ENCODE results near the gene GALNT2.

GALNT2 gene

DNA sequence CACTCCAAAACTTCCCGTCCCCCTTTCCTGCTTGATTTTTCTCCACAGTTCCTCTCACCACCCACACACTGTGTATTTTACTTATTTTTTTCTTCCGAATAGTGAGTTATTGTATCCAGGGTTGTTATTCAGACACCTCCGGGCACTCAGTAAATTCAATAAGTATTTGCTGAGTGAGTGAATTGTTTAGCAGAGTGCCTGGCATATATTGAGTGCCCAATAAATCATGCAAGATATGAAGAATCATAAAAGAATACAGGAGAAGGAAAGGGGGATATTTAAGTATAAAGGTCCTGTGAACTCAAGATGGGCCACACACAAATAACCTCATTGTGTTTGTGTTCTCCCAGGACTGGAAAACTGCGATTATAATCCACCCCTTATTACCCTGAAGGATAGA lies 139.9 kb downstream of the GALNT2 start:
- TF ChIP-seq, protein P1, sequence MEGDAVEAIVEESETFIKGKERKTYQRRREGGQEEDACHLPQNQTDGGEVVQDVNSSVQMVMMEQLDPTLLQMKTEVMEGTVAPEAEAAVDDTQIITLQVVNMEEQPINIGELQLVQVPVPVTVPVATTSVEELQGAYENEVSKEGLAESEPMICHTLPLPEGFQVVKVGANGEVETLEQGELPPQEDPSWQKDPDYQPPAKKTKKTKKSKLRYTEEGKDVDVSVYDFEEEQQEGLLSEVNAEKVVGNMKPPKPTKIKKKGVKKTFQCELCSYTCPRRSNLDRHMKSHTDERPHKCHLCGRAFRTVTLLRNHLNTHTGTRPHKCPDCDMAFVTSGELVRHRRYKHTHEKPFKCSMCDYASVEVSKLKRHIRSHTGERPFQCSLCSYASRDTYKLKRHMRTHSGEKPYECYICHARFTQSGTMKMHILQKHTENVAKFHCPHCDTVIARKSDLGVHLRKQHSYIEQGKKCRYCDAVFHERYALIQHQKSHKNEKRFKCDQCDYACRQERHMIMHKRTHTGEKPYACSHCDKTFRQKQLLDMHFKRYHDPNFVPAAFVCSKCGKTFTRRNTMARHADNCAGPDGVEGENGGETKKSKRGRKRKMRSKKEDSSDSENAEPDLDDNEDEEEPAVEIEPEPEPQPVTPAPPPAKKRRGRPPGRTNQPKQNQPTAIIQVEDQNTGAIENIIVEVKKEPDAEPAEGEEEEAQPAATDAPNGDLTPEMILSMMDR (IDR thresholded peaks at IDR 0.05): no peak
- peaks cover 34% of the 10 kb centered on the region for H3K36me3 ChIP-seq
- H3K27ac ChIP-seq: no peak overlapping the region
- no peaks in the 10 kb centered on the region for H3K27me3 ChIP-seq
- H3K4me1 ChIP-seq (ENCODE audit: control insufficient read depth in 1 of 2, insufficient read depth in 1 of 2, low read depth in 1 of 2, low read length in 1 of 2): no peaks in the 10 kb centered on the region
- no peaks in the 10 kb centered on the region for H3K9me3 ChIP-seq
- H3K4me3 ChIP-seq (ENCODE audit: low read depth in 1 of 2, low read length in 1 of 2): no peak overlapping the region

GRCh38 chr1:230207598-230207997 lies 140.6 kb downstream of the GALNT2 start:
- TF ChIP-seq, protein P1 (IDR thresholded peaks at IDR 0.05): no peak
- Histone ChIP-seq H3K27ac (no peak overlapping the region), H3K27me3 (no peaks in the 10 kb centered on the region), H3K36me3 (peaks cover 34% of the 10 kb centered on the region), H3K4me3 (ENCODE audit: low read depth in 1 of 2, low read length in 1 of 2) (no peak overlapping the region), H3K4me1 (ENCODE audit: control insufficient read depth in 1 of 2, insufficient read depth in 1 of 2, low read depth in 1 of 2, low read length in 1 of 2) (no peaks in the 10 kb centered on the region), H3K9me3 (no peaks in the 10 kb centered on the region)

DNA sequence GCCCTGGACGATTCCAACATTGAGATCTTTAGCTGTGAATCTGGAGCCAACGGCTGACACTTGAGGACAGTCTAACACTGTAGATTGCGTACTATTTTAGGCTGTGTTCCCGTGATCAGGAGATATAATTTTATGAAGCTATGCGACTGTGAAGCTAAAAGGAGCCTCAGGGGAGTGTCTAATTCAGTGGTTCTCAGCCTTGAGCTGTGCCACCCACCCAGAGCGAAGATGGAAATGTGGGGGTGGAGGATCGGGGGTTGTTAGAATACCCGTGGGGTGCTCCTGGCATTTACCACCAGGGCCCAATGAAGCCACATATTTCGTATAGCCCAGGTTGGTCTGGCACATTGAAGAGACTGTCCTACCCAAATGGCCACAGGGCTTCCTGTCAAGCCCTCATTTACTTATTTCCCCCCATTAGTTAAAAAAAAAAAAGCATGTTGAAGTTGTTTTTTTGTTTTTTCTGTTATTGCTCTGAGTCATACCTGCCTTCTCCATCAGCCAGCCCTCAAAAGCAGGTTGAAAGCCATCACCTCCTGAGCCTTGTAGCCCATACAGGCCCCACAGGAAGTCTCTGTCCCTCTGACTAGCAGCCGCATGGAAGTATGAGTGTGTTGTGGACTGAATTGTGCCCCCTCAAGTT lies 141.7 kb downstream of the GALNT2 start:
- Histone ChIP-seq H3K4me3 (ENCODE audit: low read depth in 1 of 2, low read length in 1 of 2) (no peak overlapping the region), H3K27me3 (no peaks in the 10 kb centered on the region), H3K36me3 (peaks cover 25% of the 10 kb centered on the region), H3K9me3 (no peaks in the 10 kb centered on the region), H3K27ac (no peak overlapping the region), H3K4me1 (ENCODE audit: control insufficient read depth in 1 of 2, insufficient read depth in 1 of 2, low read depth in 1 of 2, low read length in 1 of 2) (no peaks in the 10 kb centered on the region)
- TF ChIP-seq, protein P1 (IDR thresholded peaks at IDR 0.05): no peak

DNA sequence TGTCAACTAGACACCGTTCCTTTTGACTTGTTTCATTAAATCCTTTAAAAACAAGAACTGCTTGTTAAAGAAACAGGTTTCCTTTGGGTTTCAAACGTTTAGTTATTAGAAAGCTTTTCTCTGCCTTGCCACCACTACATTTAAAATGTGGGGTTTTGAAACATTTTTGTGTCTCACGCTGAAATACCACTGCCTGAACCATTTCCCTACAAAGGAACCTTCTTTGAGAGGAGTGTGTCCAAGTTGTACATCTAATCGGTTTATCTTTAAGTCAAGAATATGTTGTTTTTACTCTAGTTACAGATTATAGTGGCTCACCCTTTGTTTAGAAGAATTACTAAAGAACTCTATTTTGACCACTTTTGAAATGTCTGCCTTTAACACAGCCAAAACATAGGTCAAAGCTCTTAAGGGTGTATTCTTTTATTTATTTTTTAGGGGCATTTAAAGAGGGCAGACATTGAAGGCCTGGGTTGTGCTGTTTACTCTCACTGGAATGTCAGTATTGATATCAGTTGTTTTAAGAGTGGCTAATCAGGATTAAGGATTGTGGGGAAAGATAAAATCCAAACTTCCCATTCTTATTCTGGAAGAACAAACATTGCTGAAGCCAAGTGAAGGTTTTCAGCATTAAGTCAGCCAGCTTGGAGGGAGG lies 143.4 kb downstream of the GALNT2 start:
- TF ChIP-seq, protein P1 (IDR thresholded peaks at IDR 0.05): no peak
- no peaks in the 10 kb centered on the region for H3K9me3 ChIP-seq
- H3K4me3 ChIP-seq (ENCODE audit: low read depth in 1 of 2, low read length in 1 of 2): no peak overlapping the region
- peaks cover 8% of the 10 kb centered on the region for H3K36me3 ChIP-seq
- H3K27ac ChIP-seq: no peak overlapping the region
- H3K4me1 ChIP-seq (ENCODE audit: control insufficient read depth in 1 of 2, insufficient read depth in 1 of 2, low read depth in 1 of 2, low read length in 1 of 2): no peaks in the 10 kb centered on the region
- no peaks in the 10 kb centered on the region for H3K27me3 ChIP-seq

DNA sequence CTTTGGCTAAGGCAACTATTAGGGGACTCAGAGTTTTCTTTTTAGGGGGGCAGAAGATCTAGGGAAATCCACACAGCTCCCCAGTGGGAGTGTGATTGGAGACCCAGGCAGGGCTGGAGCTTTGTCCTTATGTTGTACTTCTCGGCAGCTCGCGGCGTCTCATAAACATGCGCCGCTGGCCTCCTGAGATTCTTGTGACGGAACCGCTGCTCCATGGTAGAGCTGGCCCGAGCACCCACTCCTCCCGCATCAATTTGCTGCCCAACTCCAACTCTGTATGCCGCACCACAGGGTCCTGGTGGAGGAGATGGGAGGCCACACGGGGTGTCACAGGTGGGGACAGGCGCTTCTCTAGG lies 143.9 kb downstream of the GALNT2 start:
- Histone ChIP-seq H3K4me1 (ENCODE audit: control insufficient read depth in 1 of 2, insufficient read depth in 1 of 2, low read depth in 1 of 2, low read length in 1 of 2) (no peaks in the 10 kb centered on the region), H3K36me3 (peaks cover 3% of the 10 kb centered on the region), H3K4me3 (ENCODE audit: low read depth in 1 of 2, low read length in 1 of 2) (no peak overlapping the region), H3K9me3 (no peaks in the 10 kb centered on the region), H3K27ac (no peak overlapping the region), H3K27me3 (no peaks in the 10 kb centered on the region)
- TF ChIP-seq, protein P1 (IDR thresholded peaks at IDR 0.05): no peak
